Uterus (tissue), 4 donors: ENCODE data around the gene DAPK2. TPM values are rescaled to one million over a fixed set of nuclear protein-coding genes. Genes with fewer than 3 reads are reported as not detected.

ENCODE experiments used
- DNase-seq, 2 donors: peaks; one replicate each; pipeline ENCODE4 v3.0.0-alpha.2; 2019 to 2020
- H3K27ac ChIP-seq, 2 donors: fragments of 200-600 bp; sonication (generic); 1 replicate in 1 of 2; 2 replicates in 1 of 2; pipeline ENCODE4 v1.5.1; 2016 to 2018
- H3K27me3 ChIP-seq, 2 donors: fragments of 200-600 bp; sonication (generic); one replicate each; pipeline ENCODE4 v1.5.1; 2018 to 2019; ENCODE audit warnings: control low read depth in 1 of 2
- H3K36me3 ChIP-seq, 2 donors: fragments of 200-600 bp; sonication (generic); one replicate each; pipeline ENCODE4 v1.5.1; 2019; ENCODE audit warnings: control low read depth in 1 of 2
- H3K4me1 ChIP-seq, 2 donors: fragments of 200-600 bp; sonication (generic); one replicate each; pipeline ENCODE4 v1.5.1; 2018 to 2019; ENCODE audit warnings: control low read depth in 1 of 2
- H3K4me3 ChIP-seq, 2 donors: fragments of 200-600 bp; sonication (generic); 1 replicate in 1 of 2; 2 replicates in 1 of 2; pipeline ENCODE4 v1.5.1; 2018 to 2019; ENCODE audit warnings: mild to moderate bottlenecking in 1 of 2
- H3K9me3 ChIP-seq, 2 donors: fragments of 200-600 bp; sonication (generic); one replicate each; pipeline ENCODE4 v1.5.1; 2019; ENCODE audit warnings: control low read depth in 1 of 2
- CTCF ChIP-seq, 4 experiments: fragments of 200-600 bp in 2 of 4; fragments of 450-650 bp in 2 of 4; sonication (generic) in 2 of 4; IDR thresholded peaks; one replicate each; pipeline ENCODE4 v1.5.1; 2016 to 2019; ENCODE audit warnings: antibody characterized with exemption in 4 of 4, mild to moderate bottlenecking in 2 of 4, moderate library complexity in 1 of 4
- POLR2A ChIP-seq, 2 donors: fragments of 450-650 bp; IDR thresholded peaks; one replicate each; pipeline ENCODE4 v1.6.1; 2016; ENCODE audit warnings: antibody characterized with exemption in 2 of 2, mild to moderate bottlenecking in 1 of 2, moderate library complexity in 1 of 2
- intact Hi-C: fragments of 100-400 bp; cut with DNase I; formaldehyde crosslinking; loops from one replicate; pipeline ENCODE4 v1.15.1; 2023; ENCODE audit warnings: low total_unique reads
- total RNA-seq, 4 donors: library from RNA; depleted of rRNA in 3 of 4; stranded (reverse); fragments of >200 nt in 3 of 4; gene quantifications; one replicate each; pipeline versions ENCODE4 v1.1.0 to v1.2.4, GENCODE V29; 2014 to 2023
- donor health status: DM: yes; HTN: yes; CAD: no.

The DAPK2 gene
- total RNA-seq, 4 donors from 2014 or later = 0.88 to 5.3 (median 1.4) TPM

GRCh38 chr15:63909819-63910437 is 136.4 kb downstream of the DAPK2 start:
- TF ChIP-seq CTCF (IDR thresholded peaks at IDR 0.05) (no peak), POLR2A (IDR thresholded peaks at IDR 0.05) (no peak)
- no peak for DNase-seq
- no peaks in the 10 kb centered on the region for H3K4me1 ChIP-seq
- peak overlapping the region; percentile 24 to 60 for H3K27ac ChIP-seq
- H3K36me3 ChIP-seq = no peaks in the 10 kb centered on the region
- H3K27me3 ChIP-seq = no peaks in the 10 kb centered on the region
- intact Hi-C loops = no loop called here
- no peaks in the 10 kb centered on the region for H3K9me3 ChIP-seq
- H3K4me3 ChIP-seq = no peak overlapping the region

GRCh38 chr15:63908991-63909390 is 137.3 kb downstream of the DAPK2 start:
- Histone ChIP-seq H3K4me1 (no peaks in the 10 kb centered on the region), H3K4me3 (no peak overlapping the region), H3K9me3 (no peaks in the 10 kb centered on the region), H3K27me3 (no peaks in the 10 kb centered on the region), H3K36me3 (no peaks in the 10 kb centered on the region), H3K27ac (no peak overlapping the region)
- DNase-seq = no peak
- no peak for TF ChIP-seq CTCF (IDR thresholded peaks at IDR 0.05)
- TF ChIP-seq POLR2A (IDR thresholded peaks at IDR 0.05) = no peak
- intact Hi-C loops = no loop called here

GRCh38 chr15:63908281-63908680 is 138.0 kb downstream of the DAPK2 start:
- H3K9me3 ChIP-seq = no peaks in the 10 kb centered on the region
- no peak for TF ChIP-seq POLR2A (IDR thresholded peaks at IDR 0.05)
- TF ChIP-seq CTCF (IDR thresholded peaks at IDR 0.05) = no peak
- H3K27me3 ChIP-seq = no peaks in the 10 kb centered on the region
- H3K4me3 ChIP-seq = no peak overlapping the region
- DNase-seq = no peak
- H3K27ac ChIP-seq = no peak overlapping the region
- H3K4me1 ChIP-seq = no peaks in the 10 kb centered on the region
- H3K36me3 ChIP-seq = no peaks in the 10 kb centered on the region
- intact Hi-C loops = no loop called here

GRCh38 chr15:63907521-63907920 is 138.8 kb downstream of the DAPK2 start:
- DNase-seq = no peak
- H3K4me1 ChIP-seq = no peaks in the 10 kb centered on the region
- no peak overlapping the region for H3K27ac ChIP-seq
- H3K36me3 ChIP-seq = no peaks in the 10 kb centered on the region
- intact Hi-C loops = no loop called here
- no peak overlapping the region for H3K4me3 ChIP-seq
- no peaks in the 10 kb centered on the region for H3K27me3 ChIP-seq
- no peaks in the 10 kb centered on the region for H3K9me3 ChIP-seq
- no peak for TF ChIP-seq POLR2A (IDR thresholded peaks at IDR 0.05)
- no peak for TF ChIP-seq CTCF (IDR thresholded peaks at IDR 0.05)

- intact Hi-C loops = no loop called here
- DNase-seq = no peak
- Histone ChIP-seq H3K27me3 (no peaks in the 10 kb centered on the region), H3K4me1 (no peaks in the 10 kb centered on the region), H3K27ac (peak overlapping the region in 1 of 2 donors; percentile 3), H3K4me3 (no peak overlapping the region), H3K9me3 (no peaks in the 10 kb centered on the region), H3K36me3 (no peaks in the 10 kb centered on the region)
- TF ChIP-seq CTCF (IDR thresholded peaks at IDR 0.05) = no peak
- TF ChIP-seq POLR2A (IDR thresholded peaks at IDR 0.05) = no peak
Measured at GRCh38 chr15:63906266-63906584, 140.1 kb downstream of the DAPK2 start.
